ENCODE measurements around the gene ODR4.

DNA sequence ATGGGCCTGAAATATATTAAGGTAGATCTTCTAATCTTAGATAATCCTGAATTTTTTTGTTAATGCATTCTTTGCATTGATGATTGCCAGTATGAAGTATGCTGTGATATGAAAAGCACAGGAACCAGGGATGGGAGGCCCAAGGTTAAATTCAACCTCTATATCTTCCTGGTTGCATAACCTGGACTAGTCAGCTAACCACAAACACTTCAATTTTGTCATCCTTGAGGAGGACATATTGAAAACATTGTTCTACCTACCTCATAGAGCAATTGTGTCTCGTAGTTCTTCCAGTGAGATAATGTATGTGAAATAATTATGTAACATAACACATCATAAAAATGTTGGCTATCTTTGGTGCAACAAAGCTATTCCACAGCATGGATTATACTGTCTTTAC lies 59.7 kb downstream of the ODR4 start:
- TF ChIP-seq, protein P1, sequence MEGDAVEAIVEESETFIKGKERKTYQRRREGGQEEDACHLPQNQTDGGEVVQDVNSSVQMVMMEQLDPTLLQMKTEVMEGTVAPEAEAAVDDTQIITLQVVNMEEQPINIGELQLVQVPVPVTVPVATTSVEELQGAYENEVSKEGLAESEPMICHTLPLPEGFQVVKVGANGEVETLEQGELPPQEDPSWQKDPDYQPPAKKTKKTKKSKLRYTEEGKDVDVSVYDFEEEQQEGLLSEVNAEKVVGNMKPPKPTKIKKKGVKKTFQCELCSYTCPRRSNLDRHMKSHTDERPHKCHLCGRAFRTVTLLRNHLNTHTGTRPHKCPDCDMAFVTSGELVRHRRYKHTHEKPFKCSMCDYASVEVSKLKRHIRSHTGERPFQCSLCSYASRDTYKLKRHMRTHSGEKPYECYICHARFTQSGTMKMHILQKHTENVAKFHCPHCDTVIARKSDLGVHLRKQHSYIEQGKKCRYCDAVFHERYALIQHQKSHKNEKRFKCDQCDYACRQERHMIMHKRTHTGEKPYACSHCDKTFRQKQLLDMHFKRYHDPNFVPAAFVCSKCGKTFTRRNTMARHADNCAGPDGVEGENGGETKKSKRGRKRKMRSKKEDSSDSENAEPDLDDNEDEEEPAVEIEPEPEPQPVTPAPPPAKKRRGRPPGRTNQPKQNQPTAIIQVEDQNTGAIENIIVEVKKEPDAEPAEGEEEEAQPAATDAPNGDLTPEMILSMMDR (IDR thresholded peaks at IDR 0.05), result no peak
- no peak for TF ChIP-seq EP300 (IDR thresholded peaks at IDR 0.05)

Data from upper lobe of left lung (tissue), 4 donors.